Tibial nerve (tissue), 4 donors: ENCODE results near the gene MUC5B.

Experiments used
- CTCF ChIP-seq, 5 experiments: fragments of 200-600 bp in 3 of 5; fragments of 450-650 bp in 2 of 5; sonication (generic) in 3 of 5; IDR thresholded peaks; one replicate each; pipeline ENCODE4 v1.5.1; 2016 to 2019; ENCODE audit warnings: antibody characterized with exemption in 5 of 5, mild to moderate bottlenecking in 3 of 5, moderate library complexity in 2 of 5
- EP300 ChIP-seq, 2 donors: sonication (generic); formaldehyde crosslinking; IDR thresholded peaks; one replicate each; pipeline ENCODE4 v1.6.1; 2017; ENCODE audit warnings: antibody characterized with exemption in 2 of 2, mild to moderate bottlenecking in 1 of 2

- no peak for TF ChIP-seq CTCF (IDR thresholded peaks at IDR 0.05)
- TF ChIP-seq EP300 (IDR thresholded peaks at IDR 0.05), result no peak
These were observed 27.0 kb upstream of the MUC5B start for GRCh38 chr11:1195682-1196515.
